Measurements from ENCODE around the gene FXR2.
"Not testable (repeated sequence)": the region's sequence is repeated elsewhere in the genome, so short reads cannot be mapped to it uniquely, and the experiment has no call there.

The FXR2 gene

DNA sequence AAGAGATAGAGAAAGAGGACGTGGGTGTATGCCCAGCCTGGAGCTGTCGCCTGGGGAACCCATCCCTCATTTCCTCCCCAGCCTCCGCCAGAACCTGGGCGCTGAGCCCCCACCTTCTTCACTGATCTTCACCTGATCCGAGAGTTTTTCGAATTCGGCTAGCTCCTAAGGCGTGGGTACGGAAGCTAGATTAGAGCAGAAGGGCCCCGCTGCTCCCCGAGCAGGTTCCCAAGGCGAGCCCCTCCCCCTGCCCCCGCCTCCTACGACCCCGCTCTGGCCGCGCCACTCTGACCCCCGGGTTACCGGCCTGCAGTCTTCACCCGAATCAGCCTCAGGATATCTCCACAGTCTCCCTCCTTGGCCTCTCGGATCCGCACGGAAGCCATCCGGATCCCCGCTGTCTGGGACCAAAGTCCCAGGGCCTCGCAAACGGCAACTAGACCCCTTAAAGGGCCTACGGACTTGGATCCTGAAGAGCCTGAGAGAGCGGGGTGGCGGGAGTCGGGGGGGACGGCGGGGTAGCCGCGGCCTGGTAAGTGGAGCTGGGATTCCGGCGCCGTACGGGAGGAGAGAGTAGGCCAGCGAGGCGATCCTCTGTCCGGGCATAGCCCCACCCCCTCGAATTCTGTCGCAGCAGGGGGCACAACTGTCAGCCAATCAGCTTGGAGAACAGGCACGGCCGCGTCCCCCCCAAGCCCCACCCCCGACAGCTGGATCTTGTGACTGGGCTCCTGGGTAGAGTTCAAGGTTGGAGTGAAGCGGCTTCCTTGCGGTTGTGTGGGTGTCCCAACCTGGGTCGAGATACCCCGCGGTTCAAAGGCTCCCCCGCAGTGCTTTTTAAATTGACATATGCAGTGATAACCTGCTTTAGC is 12.8 kb upstream of the FXR2 start, which contains the start of gene SAT2:
Gene SAT2, minus strand, starts transcription at position 572 of the 872 bp plus-strand sequence. Its CDS starts 186 bp downstream, at position 386.
- DNase-seq: peak; percentile 96

DNA sequence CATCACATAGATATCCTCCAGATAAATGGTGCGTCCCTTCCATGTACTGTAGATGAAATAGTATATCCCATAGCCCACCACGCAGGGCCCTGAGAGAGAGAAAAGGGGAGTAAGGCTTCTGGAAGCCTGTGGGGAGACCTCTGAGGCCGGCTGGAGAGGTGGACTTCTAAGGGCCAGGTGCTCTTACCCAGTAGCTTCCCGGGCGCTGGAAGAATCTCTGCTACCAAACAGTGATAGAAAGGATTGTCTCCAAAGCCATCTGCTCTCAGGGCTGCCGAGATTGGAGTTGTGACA is 12.2 kb upstream of the FXR2 start:
- no peak for DNase-seq

DNA sequence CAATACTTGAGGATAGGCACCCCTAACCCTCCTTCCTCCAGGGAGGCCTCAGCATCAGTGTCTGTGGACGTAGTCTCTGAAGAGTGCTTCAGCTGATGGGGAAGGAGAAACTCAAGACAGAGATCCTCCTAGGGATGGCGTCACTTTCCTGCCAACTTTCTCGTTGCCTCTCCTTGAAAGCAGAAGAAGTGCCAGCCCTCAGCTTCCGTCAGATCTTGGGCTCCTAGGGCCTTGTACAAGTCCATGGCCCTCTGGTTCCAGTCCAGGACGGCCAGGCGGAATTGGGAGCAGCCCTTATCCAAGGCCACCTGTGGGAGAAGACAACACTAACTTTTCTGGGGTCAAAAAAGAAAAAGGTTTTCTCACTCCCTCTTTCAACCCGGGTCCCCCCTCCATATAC is 11.6 kb upstream of the FXR2 start:
- no peak for DNase-seq

DNA sequence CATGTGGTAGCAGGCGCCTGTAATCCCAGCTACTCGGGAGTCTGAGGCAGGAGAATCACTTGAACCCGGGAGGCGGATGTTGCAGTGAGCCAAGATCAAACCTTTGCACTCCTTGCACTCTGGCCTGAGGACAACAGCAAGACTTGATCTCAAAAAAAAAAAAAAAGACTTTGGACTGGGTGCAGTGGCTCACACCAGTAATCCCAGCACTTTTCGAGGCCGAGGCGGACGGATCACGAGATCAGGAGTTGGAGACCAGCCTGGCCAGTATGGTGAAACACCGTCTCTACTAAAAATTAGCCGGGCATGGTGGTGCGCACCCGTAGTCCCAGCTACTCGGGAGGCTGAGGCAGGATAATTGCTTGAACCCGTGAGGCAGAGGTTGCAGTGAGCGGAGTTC is 11.1 kb upstream of the FXR2 start:
- not testable (repeated sequence) for DNase-seq

DNA sequence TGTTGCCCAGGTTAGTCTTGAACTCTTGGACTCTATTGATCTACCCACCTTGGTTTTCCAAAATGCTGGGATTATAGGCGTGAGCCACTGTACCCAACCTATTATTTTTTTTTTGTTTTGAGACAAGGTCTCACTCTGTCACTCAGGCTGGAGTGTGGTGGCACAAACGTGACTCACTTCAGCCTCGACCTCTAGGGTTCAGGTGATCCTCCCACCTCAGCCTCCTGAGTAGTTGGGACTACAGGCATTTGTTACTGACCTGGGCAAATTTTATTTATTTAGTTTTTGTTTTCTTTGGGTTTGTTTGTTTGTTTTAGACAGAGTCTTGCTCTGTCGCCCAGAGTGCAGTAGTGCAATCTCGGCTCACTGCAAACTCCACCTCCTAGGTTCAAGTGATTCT is 9.0 kb upstream of the FXR2 start:
- no peak for DNase-seq

DNA sequence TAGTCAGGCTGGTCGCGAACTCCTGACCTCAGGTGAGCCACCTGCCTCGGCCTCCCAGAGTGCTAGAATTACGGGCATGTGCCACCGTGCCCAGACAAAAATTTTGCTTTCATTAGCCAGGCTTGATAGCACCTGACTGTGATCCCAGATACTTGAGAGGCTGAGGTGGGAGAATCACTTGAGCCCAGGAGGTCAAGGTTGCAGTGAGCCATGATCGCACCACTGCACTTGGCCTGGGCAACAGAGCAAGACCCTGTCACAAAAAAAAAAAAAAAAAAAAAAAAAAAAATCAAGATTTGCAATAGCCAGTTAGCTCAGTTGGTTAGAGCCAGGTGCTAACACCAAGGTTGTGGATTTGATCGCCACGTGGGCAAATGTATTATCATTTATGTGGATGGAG is 6.1 kb upstream of the FXR2 start:
- DNase-seq: no peak

DNA sequence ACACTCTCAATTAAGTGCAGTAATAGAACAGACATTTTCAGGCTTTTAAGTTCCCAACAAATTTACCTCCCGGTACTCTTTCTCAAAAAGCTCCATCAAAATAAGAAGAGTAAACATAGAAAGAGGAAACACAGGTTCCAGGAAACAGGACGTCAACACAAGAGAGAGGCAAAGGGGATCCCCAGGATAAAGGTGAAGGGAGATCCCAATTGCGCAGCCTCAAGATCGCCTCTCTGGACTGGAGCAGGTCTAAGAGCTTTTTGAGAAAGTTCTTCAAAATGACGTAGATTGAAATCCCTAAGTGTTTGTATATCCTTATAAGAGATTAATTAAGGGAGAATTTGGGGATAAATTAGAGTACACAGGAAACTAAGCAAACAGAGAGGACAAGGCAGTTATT is 3.9 kb upstream of the FXR2 start:
- DNase-seq: no peak

- no peak for DNase-seq
Measured at GRCh38 chr17:7615265-7615747, 609 bp upstream of the FXR2 start.

- peak; percentile 68 for DNase-seq
Measured at GRCh38 chr17:7613769-7614424, 800 bp downstream of the FXR2 start.

- peak; percentile 18 for DNase-seq
Measured at GRCh38 chr17:7612294-7612640, 2.4 kb downstream of the FXR2 start.

GRCh38 chr17:7611635-7612293 is 2.9 kb downstream of the FXR2 start:
- DNase-seq: no peak

- no peak for DNase-seq
Measured at GRCh38 chr17:7610641-7611040, 4.1 kb downstream of the FXR2 start.

DNA sequence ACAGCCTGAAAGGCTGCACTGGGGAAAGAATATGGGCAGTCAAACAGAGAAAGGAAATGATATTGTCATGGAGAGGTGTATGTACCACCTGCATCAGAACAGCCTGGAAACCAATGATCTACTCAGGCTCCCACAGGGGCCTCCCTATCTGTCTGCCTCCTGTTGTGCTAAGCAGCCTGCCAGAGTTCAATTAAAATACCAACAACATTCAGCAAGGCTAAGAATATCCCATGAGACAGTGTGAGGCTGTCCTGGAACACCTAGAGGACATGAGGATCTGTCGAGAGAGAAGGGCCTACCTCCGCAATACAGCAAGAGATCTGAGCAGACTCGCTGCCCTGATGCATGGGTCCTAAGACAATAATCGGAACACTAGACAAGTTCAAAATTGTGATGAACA is 8.4 kb downstream of the FXR2 start:
- DNase-seq: no peak

GRCh38 chr17:7597561-7597960 is 17.1 kb downstream of the FXR2 start:
- not testable (repeated sequence) for DNase-seq

GRCh38 chr17:7593296-7593695 is 21.4 kb downstream of the FXR2 start:
- DNase-seq: no peak

DNA sequence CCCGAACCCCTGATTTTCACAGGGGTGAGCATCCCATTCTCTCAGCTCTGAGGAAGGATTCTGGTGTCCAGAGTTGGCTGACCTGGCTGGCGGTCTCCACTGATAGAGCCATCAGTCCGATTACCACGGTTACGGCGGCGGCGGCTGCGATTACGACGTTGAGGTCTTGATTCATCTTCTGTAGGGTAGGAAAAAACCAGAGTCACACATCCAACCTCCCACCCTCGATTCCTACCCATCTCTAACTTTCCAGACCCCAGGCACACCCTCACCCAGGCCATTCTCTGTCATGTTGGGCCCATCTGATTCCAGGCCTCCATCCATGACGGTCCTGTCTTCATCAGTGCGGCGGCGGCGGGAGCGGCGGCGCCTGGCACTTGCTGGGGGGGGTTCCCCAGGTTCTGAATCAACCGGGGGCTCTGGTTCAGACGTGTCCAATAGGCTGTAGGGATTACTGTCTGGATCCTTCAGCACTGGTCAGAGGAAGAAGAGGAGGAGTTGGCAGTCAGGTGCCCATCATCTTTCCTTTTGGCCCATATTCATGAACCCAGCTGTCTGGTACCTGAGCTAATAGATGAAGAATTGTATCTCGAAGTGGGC is 22.2 kb downstream of the FXR2 start:
- DNase-seq: no peak

- DNase-seq: no peak
Measured at GRCh38 chr17:7591596-7591995, 23.1 kb downstream of the FXR2 start.

DNA sequence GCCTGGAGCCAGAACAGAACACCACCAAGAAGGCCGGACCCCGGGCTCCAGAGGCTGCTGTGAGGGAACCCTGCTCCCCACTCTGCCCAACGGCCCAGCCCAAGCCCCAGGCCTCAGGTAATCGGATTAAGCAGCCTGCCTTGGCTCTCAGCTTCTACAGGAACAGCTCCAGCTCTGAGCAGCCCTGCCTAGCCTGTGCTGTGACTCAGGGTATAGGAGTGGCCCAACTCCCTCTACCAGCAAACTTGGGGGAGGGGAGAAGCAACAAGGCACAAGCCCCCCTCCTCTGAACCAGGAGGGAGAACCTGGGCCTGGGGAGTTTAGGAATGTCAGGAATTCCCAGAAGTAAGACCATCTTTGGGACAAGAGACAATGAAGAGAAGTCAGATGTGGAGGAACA is 24.0 kb downstream of the FXR2 start:
- DNase-seq: peak; percentile 76

- DNase-seq: peak; percentile 90
Measured at GRCh38 chr17:7589891-7590691, 24.6 kb downstream of the FXR2 start, which contains the start of gene SOX15. Gene SOX15 (minus strand): TSS chr17:7590094. CDS start chr17:7589676, 418 bp downstream.

- peak; percentile 89 for DNase-seq
Measured at GRCh38 chr17:7589204-7589868, 25.4 kb downstream of the FXR2 start.

DNA sequence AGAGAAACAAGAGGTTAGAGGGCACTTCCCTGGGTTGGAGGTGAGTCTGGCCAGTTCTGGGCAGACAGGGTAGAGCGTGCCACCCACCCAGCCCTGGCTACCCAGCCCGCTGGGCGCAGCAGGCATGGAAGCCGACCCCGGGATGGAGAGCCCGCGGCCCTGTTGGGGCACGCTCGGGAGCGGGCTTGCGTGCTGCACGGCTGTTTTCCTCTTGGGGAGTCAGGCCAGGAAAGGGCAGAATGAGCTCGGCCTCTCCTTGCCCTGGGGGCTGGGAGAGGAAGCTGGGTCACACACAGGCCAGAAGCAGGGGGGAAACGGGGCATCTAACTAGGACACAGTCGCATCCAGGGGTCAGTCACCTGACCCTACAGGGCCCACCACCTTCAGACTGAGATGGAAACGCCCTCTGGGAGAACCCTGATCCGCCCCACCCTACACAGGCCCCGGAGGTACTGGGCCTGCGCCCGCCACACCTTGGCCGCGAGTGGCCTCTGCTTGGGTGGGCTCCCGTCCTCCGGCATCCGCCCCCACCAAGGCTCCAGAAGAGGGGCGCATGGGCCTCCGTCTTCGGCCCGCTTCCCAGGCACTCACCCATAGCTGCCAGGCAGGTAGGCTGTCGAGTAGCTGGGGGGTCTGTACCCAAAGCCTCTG is 26.0 kb downstream of the FXR2 start:
- DNase-seq: no peak

All from EL (cell line).